LNCaP clone FGC (cell line): ENCODE measurements around the gene GPR84.

Source experiments
- DNase-seq: peaks from one replicate; pipeline ENCODE4 v3.0.0-alpha.2; 2011; ENCODE audit warnings: low read depth
- H3K4me3 ChIP-seq: 2 replicates; pipeline ENCODE4 v1.5.1; 2011; ENCODE audit warnings: mild to moderate bottlenecking, low read depth, low read length, control low read depth
- TF ChIP-seq, protein P1 (sequence below): IDR thresholded peaks from 2 replicates; pipeline ENCODE4 v1.5.1; 2012; ENCODE audit warnings: mild to moderate bottlenecking; ENCODE audit not compliant: control insufficient read depth, insufficient read depth; ENCODE audit errors: extremely low read depth

Gene GPR84

DNA sequence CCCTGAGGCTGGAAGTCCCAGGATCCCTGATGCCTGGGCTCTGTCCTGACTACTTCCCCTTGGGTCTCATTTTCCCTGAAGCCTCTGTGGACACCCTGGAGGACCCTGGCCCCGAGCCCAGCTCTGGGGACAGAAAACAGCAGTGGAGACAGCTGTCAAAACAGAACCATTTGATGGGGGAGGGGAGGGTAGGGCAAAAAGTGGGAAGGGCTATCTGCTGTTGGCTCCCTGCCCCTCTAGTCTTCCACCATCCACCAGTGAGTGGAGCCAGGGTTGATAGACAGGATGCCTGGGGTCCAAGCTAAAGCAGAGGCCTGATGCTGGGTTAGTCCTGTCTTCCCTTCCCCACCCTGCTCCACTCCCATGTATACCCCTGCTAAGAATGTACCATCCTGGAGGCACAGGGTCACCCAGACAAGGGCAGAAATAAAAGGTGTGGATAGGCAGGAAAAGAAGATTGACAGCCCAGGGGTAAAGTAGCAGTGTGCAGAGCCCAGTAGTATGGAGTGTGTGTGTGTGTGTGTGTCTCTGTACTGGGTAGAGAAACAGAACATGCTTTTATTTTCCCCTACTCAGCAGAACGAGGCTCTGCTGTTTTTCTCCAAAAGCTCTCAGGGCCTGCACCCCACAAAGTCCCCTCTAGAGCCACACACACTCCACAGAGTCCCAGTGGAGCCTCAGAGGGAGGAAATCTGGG is 10.4 kb upstream of the GPR84 start:
- no peak for DNase-seq
- H3K4me3 ChIP-seq, result no peak overlapping the region
- TF ChIP-seq, protein P1, sequence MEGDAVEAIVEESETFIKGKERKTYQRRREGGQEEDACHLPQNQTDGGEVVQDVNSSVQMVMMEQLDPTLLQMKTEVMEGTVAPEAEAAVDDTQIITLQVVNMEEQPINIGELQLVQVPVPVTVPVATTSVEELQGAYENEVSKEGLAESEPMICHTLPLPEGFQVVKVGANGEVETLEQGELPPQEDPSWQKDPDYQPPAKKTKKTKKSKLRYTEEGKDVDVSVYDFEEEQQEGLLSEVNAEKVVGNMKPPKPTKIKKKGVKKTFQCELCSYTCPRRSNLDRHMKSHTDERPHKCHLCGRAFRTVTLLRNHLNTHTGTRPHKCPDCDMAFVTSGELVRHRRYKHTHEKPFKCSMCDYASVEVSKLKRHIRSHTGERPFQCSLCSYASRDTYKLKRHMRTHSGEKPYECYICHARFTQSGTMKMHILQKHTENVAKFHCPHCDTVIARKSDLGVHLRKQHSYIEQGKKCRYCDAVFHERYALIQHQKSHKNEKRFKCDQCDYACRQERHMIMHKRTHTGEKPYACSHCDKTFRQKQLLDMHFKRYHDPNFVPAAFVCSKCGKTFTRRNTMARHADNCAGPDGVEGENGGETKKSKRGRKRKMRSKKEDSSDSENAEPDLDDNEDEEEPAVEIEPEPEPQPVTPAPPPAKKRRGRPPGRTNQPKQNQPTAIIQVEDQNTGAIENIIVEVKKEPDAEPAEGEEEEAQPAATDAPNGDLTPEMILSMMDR, result no peak

DNA sequence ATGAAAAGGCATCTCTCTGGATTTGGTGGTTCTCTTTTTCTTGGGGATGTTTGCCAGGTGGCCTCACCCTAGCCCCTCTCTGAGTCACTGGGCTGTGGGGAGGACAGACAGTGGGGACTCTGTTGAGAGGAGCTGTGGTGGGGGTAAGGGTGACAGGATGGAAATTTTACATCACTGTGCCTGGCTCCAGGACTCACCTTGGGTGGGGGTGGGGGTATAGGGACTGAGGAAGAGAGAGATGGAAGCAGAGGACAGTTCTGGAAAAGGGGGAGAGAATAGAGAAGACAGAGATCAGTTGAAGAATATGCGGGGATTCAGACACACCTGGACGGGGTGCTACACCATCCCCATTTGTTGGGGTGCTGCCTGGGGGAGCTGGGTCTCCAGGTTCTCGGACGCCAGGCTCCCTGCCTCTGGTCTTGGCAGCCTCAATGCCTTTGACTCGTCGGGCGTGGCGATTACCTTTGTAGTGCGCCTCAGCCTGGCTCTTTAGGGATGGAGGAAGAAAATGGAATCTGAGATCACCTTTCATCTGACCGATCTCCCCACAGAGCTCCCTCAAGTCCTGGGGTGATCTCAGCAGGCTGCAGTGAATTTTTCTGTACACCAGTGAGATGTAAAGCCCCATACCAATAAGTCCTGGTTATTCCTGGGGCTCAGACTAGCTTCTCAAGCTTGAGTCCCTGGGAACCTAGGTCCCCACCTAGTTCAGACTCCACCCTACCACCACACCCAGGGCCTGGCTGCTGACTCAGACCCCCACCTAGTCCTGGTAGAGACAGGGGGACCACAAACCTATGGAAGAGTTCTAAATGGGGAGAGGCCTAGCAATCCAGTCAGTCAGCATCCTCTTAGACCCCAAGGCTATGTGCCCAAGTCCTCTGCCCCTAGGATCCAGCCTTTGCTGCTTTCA is 9.6 kb upstream of the GPR84 start:
- H3K4me3 ChIP-seq, result no peak overlapping the region
- no peak for DNase-seq
- TF ChIP-seq, protein P1, result no peak

DNA sequence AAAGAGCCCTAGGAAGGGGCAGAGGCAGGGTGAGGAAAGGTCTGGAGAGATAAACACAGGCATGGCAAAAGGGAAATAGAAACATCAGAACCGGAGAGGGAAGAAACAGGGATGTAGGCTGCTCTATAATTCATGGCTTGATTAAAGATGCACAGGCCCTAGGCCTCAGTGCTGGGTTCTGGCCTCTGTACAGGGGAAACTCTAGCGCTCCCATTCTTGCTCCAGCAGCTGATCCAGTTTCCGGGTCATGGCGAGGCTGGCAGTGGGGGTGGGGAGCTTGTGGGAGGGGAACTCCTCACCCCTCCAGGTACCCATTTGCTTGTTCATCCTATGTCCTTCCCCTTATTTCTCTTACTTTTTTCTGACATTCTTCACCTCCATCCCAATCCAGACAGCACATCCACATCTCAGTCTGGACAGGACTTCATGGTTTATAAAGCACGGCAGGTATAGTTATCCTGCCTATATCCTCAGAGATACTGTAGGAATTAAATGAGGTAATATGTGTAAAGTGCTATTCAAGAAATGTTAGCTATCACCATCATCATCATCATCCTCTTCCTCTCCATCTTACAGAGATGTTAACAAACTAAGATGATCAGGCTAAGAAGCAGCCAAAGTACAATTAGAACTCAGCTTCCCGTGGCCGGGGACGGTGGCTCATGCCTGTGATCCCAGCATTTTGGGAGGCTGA is 8.0 kb upstream of the GPR84 start:
- TF ChIP-seq, protein P1, result no peak
- no peak overlapping the region for H3K4me3 ChIP-seq
- no peak for DNase-seq

DNA sequence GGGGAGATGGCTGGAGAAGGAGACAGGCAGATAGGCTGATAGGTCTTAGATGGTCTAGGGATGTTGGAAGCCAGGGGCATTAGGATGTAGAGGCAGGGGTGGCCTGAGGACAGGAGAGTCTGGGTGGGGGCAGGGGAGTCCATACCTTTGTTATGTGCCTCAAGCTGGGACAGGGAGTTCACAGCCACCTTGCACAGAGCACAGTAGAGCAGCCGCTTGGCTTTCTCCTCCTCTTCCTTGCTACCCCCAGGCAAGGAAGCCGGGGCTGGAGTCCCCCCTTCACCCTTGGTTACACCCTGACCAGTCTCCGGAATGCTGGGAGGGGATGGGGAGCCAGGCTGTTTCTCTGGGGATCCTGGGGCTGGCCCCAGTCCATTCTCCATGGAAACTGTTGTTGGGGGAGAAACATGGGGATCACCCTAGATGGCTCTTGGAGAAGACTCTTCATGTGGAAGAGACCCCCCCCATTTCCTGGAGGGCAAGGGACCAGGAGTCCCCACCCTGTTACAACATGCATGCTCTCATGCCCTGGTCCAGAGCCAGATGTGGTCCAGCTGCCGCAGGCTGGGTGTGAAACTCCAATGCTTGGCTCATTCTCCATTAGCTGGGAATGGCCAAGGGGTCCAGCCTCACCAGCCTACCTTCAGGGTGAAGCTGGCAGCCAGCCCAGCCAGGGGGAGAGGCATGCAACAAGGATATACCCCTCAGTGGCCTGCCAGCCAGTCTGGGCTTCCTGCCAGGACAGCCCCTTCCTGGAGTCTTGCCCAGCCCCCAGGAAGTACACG is 7.2 kb upstream of the GPR84 start:
- TF ChIP-seq, protein P1, result no peak

DNA sequence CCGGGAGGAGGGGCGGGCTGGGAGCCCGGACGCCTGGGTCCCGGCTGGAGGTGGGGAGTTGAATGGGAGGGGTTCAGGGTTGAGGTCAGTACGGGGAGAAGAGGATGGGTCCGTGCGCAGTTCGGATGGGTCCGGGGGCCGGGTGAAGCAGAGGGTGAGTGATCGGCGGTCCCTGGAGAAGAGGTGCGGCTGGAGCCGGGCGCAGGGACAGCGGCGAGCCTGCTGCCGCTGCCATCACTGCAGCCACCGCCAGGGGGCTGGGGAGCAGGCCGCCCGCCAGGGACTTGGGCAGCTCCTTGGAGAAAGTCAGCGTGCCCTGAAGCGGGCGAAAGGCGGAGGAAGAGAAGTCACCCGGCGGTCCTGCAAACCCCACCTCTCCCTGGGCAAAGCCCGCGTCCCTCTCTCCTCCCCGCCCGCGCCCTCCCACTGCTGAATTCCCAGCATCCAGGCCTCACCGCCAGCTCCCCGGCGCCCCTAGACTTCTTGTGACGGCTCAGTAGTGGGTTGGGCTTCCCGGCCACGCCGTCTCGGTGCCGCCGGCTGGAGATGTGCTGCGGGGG is 6.0 kb upstream of the GPR84 start:
- H3K4me3 ChIP-seq, result no peak overlapping the region
- TF ChIP-seq, protein P1, result peak; percentile 96
- DNase-seq, result no peak

More for the DNA sequence above, 7.2 kb upstream of the GPR84 start:
- no peak overlapping the region for H3K4me3 ChIP-seq
- no peak for DNase-seq

DNA sequence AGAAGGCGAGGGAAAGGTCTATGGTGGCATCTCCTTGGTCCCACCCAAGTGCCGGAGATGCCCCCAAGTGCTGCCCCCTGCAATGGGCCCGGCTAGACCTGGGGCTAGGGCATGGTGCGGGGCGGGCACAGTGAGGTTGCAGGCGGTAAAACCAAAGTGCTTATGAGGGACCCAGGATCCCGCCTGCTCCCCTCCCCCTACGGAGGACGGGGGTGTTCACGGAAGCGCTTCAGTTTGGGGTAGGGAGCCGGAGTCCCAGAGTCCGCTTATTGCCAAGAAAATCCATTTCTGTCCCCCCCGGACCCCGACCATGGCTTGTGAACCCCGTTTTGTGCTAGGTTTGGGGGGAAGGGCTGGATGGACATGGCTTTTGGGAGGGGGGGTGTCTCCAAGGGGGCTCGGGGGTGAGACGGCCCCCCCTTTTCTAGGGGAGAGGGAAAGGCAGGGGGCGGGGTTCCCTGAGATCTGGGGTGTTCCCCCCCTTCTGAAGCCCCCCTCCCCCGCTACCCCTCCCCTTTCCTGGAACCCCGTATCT is 5.4 kb upstream of the GPR84 start:
- TF ChIP-seq, protein P1, result no peak
- no peak overlapping the region for H3K4me3 ChIP-seq
- DNase-seq, result no peak
